Femur (tissue), 1 donor: Measurements from ENCODE around the gene C2orf92.

Experiments used
- DNase-seq: peaks from one replicate; pipeline ENCODE4 v3.0.0-alpha.2; 2017

Gene C2orf92

DNA sequence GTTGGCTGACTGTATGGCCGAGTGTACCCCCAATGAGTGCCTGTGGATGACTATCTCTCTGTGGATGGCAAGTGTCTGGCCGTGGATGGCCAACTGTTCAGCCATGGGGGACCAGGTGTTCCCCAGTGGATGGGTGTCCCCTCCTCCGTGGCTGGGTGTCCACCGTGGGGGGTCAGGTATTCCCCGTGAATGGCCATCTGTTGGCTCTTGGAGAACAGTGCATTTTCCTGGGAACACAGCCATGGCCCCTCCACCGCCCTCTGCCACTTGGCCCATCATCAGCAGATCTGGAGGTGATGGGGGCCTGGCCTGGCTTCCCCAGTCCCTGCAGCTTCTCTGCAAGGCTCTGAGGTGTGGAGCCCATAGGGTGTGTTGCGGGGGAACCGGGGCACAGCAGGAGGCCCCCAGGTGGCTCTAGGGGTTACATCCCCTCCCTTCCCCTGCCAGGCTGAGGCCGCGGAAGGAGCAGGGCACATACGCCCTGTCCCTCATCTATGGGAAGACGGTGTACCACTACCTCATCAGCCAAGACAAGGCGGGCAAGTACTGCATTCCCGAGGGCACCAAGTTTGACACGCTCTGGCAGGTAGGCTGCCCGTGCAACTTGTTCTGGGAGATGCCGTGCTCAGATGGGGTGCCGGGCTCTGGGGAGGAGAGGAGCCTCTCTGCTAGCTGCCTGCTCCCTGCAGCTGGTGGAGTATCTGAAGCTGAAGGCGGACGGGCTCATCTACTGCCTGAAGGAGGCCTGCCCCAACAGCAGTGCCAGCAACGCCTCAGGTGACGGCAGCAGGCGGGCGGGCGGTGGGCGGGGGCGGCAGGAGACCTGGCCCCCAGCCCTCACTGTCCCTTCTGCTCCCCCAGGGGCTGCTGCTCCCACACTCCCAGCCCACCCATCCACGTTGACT is 63.2 kb downstream of the C2orf92 start:
- DNase-seq = no peak

DNA sequence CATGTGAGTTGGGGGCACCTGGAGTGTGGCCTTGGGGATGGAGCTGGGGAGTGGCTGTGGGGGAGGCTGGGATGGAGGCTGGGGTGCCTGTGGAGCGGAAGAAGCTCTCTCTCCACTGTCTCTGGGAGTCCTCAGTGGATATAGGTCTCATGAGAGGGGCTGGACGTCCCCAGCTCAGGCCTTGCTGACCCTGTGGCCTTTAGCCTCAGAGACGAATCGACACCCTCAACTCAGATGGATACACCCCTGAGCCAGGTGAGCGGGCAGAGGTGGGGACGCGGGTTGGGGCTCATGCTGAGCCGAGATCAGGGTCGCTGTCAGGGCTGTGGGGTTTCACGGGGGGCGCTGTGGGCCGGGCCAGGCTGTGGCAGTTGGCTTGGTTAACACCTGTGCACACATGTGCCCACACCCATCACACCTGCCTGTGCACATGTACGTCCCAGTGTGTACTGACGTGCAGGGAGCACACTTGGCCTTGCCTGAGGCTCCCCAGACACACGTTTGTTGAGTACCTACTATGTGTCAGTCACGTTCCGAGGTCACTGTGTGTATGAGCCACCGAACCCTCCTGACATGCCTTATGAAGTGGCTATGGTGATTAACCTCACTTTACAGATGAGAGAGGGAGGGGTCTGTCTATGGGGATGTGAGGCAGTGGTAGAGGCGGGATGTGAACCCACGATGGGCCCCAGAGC is 64.0 kb downstream of the C2orf92 start:
- DNase-seq = no peak

DNA sequence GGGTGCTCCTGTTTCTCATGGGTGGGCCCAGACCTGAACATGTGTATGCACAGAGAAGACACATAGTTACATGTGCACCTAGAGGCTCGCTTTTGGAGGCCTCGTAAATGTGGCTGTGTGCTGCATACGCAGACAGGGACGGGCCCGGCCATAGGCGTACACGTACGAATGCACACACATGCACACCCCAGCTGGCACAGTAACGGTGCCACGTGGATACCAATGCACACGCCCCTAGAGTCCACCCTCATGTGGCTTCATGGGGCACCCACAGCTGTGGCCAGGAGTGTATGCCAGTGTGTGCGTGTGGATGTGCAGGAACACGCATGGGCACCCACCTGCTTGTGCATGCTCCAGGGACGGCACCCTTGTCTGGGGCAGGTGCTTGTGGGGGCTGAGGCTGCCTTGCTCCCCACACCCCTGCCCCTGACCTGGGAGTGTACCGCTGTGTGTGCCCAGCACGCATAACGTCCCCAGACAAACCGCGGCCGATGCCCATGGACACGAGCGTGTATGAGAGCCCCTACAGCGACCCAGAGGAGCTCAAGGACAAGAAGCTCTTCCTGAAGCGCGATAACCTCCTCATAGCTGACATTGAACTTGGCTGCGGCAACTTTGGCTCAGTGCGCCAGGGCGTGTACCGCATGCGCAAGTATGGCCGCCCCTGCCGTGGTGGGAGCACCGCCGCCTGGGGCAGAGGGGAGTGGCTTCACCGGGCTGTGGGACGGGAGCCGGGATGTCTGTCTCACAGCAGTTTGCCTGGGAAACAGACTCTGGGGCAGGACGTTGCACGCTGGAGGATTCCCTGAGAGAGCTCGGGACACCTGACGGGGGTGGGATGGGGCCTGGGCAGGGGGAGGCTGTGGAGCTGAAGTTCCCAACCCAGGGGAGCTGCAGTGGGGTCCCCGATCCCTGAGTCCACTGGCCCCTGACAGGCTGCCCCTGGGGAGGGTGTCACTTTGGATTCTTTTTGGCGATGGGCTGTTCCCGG is 64.8 kb downstream of the C2orf92 start:
- no peak for DNase-seq

DNA sequence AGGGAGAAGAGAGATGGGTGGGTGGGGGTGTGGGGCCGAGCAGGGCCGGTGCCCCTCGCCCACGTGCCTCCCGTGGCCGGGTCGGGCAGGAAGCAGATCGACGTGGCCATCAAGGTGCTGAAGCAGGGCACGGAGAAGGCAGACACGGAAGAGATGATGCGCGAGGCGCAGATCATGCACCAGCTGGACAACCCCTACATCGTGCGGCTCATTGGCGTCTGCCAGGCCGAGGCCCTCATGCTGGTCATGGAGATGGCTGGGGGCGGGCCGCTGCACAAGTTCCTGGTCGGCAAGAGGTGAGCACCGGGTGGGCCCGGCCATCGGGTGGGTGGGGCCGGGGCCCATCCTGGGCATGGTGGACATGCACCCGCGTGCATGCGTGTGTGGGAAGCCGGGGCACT is 65.6 kb downstream of the C2orf92 start:
- DNase-seq = no peak

DNA sequence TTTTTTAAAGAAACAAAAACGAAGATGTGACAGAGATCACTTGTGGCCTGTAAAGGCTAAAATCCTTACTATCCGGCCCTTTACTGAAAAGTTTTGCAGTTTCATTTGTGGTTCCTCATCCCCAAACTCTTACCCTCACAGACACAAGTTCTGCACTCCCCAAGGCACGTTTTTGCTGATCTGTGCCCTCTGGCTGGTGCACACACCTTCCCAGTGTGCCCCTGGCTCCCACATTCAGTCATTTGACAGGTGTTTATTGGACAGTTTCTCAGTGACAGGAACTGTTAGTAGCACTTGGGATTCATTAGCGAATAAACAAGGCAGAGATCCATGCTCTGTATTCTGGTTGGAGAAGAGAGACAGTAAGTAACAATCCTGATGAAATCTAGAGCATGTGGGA is 66.7 kb downstream of the C2orf92 start:
- no peak for DNase-seq

DNA sequence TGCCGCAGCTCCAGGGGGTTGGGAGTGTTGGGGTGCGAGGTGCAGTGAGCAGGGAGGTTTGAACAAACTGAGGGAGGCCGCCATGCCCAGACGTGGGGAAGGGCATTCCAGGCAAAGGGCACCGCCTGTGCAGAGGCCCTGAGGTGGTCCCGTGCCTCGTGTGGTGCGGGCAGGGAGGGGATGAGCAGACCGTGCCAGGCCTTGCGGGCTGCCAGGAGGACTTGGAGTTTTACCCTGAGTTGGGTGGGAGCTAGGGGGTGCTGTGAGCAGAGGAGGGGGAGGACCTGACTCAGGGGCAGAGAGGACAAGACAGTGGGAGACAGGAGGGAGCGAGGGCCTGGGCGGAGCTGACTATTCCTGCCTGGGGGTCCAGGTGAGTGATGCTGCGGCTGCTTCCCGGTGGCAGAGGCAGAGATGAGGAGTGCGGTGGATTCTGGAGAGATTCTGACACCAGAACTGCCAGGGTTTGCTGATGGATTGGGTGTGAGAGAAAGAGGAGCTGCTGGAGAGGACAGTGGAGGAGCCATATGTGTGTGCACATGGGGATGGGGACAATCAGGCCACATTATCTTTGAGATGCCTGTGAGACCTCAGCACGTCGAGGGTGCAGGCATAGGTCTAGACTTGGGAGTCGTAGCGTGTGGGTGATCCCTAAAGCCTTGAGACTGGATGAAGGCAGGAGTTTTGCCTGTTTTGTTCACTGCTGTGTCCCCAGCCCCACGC is 67.3 kb downstream of the C2orf92 start:
- no peak for DNase-seq

DNA sequence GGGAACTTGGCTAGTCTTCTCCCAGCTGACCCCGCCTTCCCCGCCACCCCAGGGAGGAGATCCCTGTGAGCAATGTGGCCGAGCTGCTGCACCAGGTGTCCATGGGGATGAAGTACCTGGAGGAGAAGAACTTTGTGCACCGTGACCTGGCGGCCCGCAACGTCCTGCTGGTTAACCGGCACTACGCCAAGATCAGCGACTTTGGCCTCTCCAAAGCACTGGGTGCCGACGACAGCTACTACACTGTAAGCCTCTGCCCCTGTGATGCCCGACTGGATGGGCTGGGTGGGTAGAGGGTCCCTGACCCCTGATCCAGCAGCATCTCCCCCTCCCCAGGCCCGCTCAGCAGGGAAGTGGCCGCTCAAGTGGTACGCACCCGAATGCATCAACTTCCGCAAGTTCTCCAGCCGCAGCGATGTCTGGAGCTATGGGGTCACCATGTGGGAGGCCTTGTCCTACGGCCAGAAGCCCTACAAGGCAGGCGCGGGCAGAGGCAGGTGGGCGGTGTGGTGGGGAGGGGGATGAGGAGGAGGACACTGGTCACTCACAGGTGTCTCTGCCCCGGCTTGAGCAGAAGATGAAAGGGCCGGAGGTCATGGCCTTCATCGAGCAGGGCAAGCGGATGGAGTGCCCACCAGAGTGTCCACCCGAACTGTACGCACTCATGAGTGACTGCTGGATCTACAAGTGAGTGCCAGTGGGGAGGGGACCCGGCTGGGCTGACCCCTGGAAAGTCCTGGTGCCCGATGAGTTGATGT is 68.1 kb downstream of the C2orf92 start:
- no peak for DNase-seq

DNA sequence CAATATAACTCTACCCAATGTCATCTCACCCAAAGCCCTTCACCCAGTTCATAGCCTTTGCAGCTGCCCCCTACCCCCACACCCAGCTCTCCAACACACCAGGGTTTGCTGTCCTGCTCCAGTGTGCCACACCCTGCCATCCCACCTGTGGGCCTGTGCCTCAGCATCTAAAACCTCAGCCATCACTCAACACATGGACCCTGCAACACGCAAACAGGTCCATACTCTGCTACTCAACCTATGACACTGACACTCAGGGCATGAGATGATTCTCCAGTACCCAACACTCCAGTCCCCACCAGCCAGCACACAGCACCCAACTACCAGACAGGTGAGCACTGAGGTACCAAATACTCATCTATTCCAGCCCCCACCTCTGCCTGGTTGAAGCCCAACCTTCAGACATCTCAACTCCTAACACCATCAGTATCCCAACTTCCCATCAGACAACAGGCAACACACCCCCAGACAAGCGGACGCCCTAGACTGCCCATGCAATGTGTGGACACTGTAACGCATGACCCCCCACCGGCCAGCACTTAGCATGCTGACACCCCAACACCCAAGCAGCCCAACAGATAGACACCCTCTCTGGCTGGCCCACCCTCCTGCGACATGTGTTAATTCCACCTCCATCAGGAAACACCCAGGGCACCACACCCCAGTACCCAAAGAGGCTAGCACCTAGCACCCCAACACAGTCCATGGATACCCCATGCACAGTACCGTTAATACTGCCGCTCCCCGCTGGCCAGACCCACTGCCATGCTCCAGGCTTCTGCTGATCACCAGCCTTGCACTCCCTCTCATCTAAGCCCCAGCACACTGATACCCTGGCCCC is 68.9 kb downstream of the C2orf92 start:
- no peak for DNase-seq

DNA sequence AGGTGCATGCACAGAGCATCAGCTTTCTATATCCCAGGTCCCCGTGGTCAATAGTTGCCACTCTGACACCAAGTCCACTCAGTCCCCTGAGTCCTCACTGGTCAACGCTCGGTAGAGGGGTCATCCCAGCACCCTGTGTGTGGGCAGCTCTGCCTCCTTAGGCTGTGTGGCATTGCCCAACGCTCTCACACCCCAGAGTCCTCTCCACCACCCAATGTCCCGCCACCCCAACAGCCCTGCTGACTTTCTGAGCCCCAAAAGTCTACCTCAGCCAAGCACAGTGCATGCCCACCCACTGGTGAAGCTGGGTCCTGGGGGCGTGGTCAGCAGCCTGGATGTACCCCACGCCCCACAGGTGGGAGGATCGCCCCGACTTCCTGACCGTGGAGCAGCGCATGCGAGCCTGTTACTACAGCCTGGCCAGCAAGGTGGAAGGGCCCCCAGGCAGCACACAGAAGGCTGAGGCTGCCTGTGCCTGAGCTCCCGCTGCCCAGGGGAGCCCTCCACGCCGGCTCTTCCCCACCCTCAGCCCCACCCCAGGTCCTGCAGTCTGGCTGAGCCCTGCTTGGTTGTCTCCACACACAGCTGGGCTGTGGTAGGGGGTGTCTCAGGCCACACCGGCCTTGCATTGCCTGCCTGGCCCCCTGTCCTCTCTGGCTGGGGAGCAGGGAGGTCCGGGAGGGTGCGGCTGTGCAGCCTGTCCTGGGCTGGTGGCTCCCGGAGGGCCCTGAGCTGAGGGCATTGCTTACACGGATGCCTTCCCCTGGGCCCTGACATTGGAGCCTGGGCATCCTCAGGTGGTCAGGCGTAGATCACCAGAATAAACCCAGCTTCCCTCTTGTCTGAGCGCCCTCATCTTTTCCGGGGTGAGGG is 69.7 kb downstream of the C2orf92 start:
- no peak for DNase-seq

DNA sequence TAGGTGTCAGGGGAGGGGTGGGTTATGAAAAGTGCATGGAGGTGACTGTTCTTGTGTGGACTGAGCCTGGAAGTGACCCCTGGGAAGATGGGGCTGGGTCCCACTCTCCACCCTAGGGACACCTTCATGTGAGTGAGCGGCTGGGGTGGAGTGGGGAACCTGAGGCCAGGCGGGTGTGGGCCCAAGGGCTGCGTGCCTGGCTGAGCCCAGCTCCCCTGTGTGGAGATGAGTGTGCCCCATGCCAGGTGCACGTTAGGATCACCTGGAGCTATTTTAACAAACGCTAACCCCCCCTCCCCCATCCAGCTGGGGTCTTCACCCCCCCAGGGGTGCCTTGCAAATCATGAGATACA is 70.4 kb downstream of the C2orf92 start:
- DNase-seq = no peak

DNA sequence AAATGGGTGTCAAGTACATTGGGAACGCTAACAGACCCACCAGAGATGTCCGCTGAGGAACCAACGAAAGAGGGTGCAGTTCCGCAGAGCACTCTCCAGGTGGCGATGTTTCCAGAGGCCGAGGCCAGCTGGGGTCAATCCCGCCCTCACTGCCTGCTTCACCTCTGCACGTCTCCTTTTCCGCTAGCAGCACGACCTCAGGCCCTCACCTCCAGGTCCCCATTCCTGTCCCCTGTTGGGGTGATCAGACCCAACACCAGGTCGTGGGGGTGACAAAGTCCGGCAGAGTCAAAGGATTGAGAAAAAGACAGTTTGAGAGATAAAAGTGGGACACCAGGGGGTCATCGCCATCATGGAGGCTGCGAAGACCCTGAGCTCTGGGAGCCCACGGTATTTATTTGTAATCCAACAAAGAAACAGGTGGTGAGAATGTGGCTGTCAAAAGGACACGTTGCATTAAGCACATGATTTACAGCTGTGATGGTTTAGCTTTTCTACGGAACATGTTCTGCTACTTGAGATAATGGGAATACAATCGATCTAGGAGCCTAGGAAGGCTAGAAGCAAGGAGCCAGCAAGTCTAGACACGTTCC is 71.2 kb downstream of the C2orf92 start:
- no peak for DNase-seq

DNA sequence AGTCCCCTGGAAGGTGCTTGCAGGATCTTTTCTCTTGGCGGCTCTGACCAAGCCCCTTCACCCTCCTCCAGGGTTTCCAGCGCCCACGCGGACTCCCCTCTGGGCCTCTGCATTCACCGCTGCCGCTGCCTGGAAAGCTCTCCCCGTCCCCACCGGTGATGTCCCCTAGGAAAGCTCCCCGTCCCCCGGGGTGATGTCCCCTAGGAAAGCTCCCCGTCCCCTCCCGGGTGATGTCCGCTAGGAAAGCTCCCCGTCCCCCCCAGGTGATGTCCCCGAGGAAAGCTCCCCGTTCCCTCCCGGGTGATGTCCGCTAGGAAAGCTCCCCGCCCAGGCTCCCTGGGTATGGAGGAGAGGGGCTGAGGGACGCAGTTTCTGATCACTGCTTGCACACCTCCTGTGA is 71.7 kb downstream of the C2orf92 start:
- DNase-seq = no peak

DNA sequence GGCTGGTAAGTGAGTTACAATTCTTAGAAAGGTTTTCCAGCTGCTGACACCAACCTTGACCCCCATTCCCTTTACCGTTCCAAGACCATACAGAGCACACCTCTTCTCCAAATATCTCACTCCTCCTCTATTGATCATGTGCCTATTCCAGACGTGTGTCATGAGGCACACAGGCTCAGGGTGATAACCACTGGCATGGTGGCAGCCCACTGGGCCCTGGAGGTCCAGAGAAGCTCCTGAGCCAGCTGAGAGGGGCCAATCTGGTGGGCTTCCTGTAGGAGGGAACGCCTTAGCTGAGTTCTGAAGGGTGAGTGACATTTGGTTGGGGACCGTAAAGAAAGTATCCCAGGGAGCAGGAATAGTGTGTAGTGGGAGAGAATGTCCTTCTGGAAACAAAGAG is 72.2 kb downstream of the C2orf92 start:
- DNase-seq = no peak

DNA sequence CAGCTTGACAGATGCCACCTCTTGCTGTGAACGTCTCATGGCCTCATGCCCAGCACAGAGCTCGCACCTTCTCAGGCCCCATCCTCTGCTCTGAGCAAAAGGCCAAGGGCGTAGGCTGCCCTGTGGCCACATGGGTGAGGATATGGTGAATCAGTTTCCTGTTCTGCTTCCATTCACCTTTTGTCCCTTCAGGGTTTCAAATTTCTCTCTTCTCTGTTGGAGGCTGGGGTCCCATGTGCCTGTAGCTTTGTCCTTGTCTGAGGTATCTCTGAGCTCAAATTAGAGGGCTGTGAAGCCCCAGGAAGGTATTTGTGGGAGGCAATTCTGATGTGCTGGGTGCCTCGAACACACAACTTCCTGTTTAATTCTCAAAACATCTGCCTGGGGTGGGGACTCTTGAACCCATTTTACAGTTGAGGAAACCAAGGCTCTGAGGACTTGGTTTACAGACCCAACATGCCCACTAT is 72.9 kb downstream of the C2orf92 start:
- DNase-seq = no peak

DNA sequence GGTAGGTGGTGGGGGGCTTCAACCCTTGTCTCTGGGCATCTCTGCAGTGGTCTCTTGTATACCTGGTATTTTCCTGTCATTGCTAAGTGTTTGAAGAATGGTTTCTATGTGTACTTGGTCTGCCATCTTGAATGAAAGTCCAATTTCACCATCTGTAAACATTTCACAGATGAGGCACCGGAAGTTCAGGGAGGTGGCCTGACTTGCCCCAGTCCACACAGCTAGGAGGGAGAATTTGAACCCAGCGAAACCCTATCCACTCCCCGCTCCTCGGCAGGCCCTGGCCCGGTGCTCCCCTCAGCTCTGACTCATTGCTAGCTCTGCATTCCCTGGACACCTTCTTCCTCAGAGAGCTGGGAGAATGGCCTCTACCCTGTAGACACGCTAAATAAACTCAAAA is 74.4 kb downstream of the C2orf92 start:
- DNase-seq = no peak

DNA sequence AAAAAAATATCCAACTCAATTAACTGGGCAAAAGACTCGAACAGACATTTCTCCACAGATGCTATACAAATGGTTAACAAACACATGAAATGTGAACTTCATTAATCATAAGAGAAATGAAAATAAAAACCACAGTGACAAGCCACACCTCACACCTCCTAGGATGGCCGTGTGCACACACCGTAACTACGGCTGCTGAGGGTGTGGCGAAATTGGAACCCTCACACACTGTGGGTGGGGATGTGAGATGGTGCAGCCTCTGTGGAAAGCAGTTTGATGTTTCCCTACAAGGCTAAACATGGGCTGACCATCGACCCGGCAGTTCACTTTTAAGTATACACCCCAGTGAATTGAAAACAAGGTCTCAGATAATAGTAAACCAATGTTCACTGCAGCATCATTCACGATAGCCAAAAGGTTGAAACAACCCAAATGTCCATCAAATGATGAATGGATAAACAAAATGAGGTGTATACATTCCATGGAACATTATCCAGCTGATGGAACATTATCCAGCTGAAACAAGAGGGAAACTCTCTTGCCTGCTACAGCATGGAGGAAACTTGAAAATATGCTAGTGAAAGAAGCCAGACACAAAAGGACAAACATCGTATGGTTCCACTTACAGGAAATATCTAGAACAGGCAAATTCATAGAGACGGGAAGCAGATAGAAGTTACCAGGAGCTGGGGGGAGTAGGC is 76.1 kb downstream of the C2orf92 start:
- DNase-seq = no peak

DNA sequence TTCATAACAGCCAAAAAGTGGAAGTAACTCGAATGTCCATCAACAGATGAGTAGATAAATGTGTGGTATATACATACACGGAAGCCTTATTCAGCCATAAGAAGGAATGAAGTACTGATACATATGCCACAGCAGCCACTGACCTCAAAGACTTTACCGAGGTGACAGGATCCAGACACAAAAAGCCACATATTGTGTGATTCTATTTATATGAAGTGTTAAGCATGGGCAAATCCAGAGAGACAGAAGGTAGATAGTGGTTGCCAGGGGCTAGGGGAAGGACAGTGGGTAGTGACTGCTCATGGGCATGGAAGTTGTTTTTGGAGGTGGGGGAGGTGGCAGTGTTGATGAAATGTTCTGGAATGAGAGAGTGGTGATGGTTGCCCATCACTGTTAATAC is 77.8 kb downstream of the C2orf92 start:
- DNase-seq = no peak

DNA sequence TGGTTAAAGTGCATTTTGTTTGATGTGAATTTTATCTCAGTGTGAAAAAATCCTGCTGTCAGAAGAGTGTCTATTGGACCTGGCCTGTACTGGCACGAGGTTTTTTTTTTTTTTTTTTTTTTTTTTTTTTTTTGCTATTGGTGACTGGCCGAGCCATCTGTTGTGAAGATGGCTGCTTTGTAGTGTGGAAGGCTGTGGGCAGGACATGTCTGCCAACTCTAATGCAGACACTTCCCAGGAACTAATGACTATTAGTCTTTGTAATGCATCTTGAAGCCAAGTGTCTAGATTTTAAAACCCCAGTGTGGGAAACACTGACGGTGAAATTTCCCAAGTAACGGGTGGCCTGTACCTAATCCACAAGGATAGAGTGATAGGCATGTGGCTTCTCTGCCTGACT is 78.2 kb downstream of the C2orf92 start:
- DNase-seq = no peak

DNA sequence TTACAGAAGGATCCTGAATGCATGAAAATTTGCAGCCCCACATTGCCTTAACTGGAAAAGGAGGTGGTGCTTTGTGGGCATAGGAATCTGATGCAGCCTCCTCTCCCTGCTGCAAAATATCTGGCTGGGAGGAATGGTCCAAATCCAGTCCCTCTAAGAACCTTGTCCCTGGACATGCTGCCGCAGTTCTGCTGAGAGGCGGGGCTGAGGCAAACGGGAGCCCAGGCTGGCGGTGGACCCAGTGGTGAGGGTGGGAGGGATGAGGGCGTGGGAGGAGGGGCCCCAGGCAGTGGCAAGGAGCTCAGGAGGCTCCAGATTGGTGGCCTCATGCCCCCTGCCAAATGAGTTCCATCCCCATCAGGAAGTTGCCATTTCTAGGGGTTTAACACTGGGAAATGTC is 80.1 kb downstream of the C2orf92 start:
- DNase-seq = no peak
